ENCODE measurements around the gene SUPT5H. TPM values are rescaled to one million over a fixed set of nuclear protein-coding genes. Genes with fewer than 3 reads are reported as not detected.

Gene SUPT5H
- total and polyA plus RNA-seq, 2 of the 8 experiments (the other 6 are each of a cell fraction or from before 2014, with no cell fraction given) = 77.8 to 111 TPM

DNA sequence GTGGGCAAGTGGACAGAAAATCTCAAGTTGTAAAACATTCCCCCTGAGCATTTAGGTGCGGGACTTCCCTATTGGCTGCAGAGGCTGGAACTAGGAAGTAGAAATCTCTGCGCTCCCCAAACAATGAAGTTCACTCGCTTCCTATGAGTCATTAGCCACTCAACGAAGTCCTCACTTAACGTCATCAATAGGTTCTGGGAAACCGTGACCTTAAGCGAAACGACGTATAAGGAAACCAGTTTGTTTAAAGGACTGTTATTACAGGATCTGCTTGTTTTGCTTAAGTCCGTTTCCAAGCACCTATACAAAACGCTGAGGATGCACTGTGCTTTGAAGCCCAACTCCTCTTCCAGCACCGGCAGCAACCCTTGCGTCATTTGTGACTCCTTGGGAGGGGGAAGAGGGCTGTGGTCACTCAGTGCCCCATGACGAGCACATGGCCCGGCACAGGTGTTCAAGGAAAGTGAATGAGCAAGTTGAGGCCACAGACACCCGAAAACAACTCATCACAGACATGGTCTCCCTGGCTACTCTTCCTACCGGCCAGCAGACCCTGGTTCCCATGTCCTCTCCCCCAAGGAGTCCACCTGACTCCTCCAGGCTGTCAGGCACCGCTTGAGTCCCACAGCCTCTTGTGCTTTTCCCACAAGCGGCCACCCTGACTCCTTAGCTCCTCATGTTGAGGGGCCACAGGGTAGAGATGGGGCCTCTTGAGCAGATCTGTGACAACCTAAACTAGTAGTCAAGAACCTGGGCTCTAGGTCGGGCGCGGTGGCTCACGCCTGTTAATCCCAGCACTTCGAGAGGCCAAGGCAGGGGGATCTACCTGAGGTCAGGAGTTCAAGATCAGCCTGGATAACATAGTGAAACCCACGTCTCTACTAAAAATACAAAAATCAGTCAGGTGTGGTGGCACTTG lies 14.4 kb upstream of the SUPT5H start:
- H3K23me2 ChIP-seq (ENCODE audit: low read depth, low read length) = peaks cover 2% of the 10 kb centered on the region
- no peak overlapping the region for H3K23ac ChIP-seq (ENCODE audit: insufficient read length)
- H3K14ac ChIP-seq (ENCODE audit: insufficient read length) = no peak overlapping the region
- H2BK5ac ChIP-seq (ENCODE audit: low read depth, low read length) = peak overlapping the region; percentile 86
- no peak for FAIRE-seq
- H2BK120ac ChIP-seq (replicated peaks; ENCODE audit: low read depth, low read length) = no peak overlapping the region
- DNase-seq (ENCODE audit: low read depth in 1 of 2, low spot score in 2 of 2) = peak in 1 of 2 experiments; percentile 60
- peaks cover 7 to 20% of the 10 kb centered on the region in 2 experiments; a peak in 3 of 4 replicates for H3K79me2 ChIP-seq (ENCODE audit: control insufficient read depth in 1 of 2, insufficient read depth in 2 of 2, low read length in 2 of 2)
- peaks cover 2 to 18% of the 10 kb centered on the region in 2 experiments for H4K20me1 ChIP-seq (replicated peaks in 1 of 2; ENCODE audit: control insufficient read depth in 1 of 2, insufficient read depth in 2 of 2, low read length in 2 of 2)
- ChIA-PET POLR2A (ENCODE audit: partially characterized antibody) (interaction anchor here (0.6 to 47.8 kb wide), 6 partner anchors 7 to 132 kb away, joined by 3 to 1154 read pairs (median 92); partner anchors contain the start of genes PLEKHG2, RPS16, SUPT5H and ZFP36), CTCF (ENCODE audit: partially characterized antibody) (interaction anchor here (0.6 kb wide), 2 partner anchors 26 to 588 kb away, joined by 3 to 4 read pairs; no protein-coding TSS in a partner anchor)
- 88% methylated on average over 25 of the region's 25 CpGs; no CpG with 5 or more reads in 1 of the 2 experiments for WGBS, 2 experiments (ENCODE audit: extremely low coverage in 1 of 2, insufficient coverage in 1 of 2, insufficient read length in 1 of 2, insufficient replicate concordance in 2 of 2, low coverage in 1 of 2, low lambda C conversion rate in 2 of 2, missing lambda C conversion rate in 1 of 2)
- no peak overlapping the region for H3K4me3 ChIP-seq (ENCODE audit: extremely low read depth in 1 of 4, insufficient read depth in 2 of 4, low read depth in 3 of 4, low read length in 4 of 4)
- H3K4me2 ChIP-seq (ENCODE audit: insufficient read depth in 1 of 2, low read depth in 2 of 2, low read length in 2 of 2) = no peak overlapping the region
- H3K36me3 ChIP-seq (ENCODE audit: control insufficient read depth in 2 of 4, insufficient read depth in 4 of 4, low read length in 3 of 4) = peaks cover 21 to 30% (median 25%) of the 10 kb centered on the region in 4 experiments
- H2BK20ac ChIP-seq (ENCODE audit: low read length) = peak overlapping the region; percentile 82; the same call in 1 of the 2 replicates
- no peak overlapping the region for H3K4ac ChIP-seq (replicated peaks; ENCODE audit: insufficient read length, low read depth, low read length)
- peak overlapping the region; percentile 87 for H4K8ac ChIP-seq (ENCODE audit: extremely low read depth, insufficient read depth, low read length)
- H3K27me3 ChIP-seq (replicated peaks in 1 of 4; ENCODE audit: control insufficient read depth in 3 of 4, extremely low read depth in 1 of 4, insufficient read depth in 3 of 4, low read length in 3 of 4) = no peaks in the 10 kb centered on the region; a peak in 1 of 7 replicates
- H3K4me1 ChIP-seq (replicated peaks in 1 of 4; ENCODE audit: control insufficient read depth in 3 of 4, insufficient read depth in 4 of 4, low read length in 3 of 4) = peaks cover 5 to 23% (median 13%) of the 10 kb centered on the region in 4 experiments
- no peak overlapping the region for H2AFZ ChIP-seq (ENCODE audit: low read length)
- peak overlapping the region; percentile 1 for H2BK12ac ChIP-seq (ENCODE audit: low read depth, low read length)
- H3K79me1 ChIP-seq (ENCODE audit: low read depth, low read length) = peaks cover 8% of the 10 kb centered on the region
- no peaks in the 10 kb centered on the region for H3K9me3 ChIP-seq (ENCODE audit: insufficient read depth in 2 of 2, low read depth in 1 of 2, low read length in 1 of 2)
- H2AK5ac ChIP-seq (ENCODE audit: low read depth, low read length) = peak overlapping the region; percentile 2; the same call in 1 of the 2 replicates
- peak overlapping the region; percentile 19; the same call in 1 of the 2 replicates for H3K18ac ChIP-seq (ENCODE audit: extremely low read depth, low read length)
- H2BK15ac ChIP-seq (ENCODE audit: low read length) = 0 out of 2 replicates have a peak overlapping the region, but pooled peaks have one; percentile 55
- no peak overlapping the region for H4K5ac ChIP-seq (ENCODE audit: insufficient read length, low read depth, low read length)
- peak overlapping the region; percentile 50 for H3K27ac ChIP-seq (ENCODE audit: low read depth, low read length)
- no peak overlapping the region; a peak in 1 of 7 replicates for H3K9ac ChIP-seq (replicated peaks in 1 of 4; ENCODE audit: extremely low read depth in 1 of 4, low read depth in 3 of 4, low read length in 3 of 4)
- no peak overlapping the region for H3K56ac ChIP-seq (replicated peaks; ENCODE audit: insufficient read length, low read depth, low read length)
- peak overlapping the region; percentile 35 for H4K91ac ChIP-seq (replicated peaks; ENCODE audit: insufficient read length, low read length)
- peak; percentile 25; the same call in 1 of the 2 replicates for TF ChIP-seq CEBPB (IDR thresholded peaks at IDR 0.05; ENCODE audit: low read depth, low read length)
- TF ChIP-seq POLR2A (IDR thresholded peaks at IDR 0.05; ENCODE audit: control extremely low read depth in 1 of 2, low read depth in 2 of 2, low read length in 2 of 2) = peak; percentile 39 to 77
- TF ChIP-seq, protein P1, sequence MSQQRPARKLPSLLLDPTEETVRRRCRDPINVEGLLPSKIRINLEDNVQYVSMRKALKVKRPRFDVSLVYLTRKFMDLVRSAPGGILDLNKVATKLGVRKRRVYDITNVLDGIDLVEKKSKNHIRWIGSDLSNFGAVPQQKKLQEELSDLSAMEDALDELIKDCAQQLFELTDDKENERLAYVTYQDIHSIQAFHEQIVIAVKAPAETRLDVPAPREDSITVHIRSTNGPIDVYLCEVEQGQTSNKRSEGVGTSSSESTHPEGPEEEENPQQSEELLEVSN (IDR thresholded peaks at IDR 0.05) = peak; percentile 72
- no peak for TF ChIP-seq FOSL1 (IDR thresholded peaks at IDR 0.05; ENCODE audit: insufficient read depth, low read depth, low read length)
- TF ChIP-seq MAX (IDR thresholded peaks at IDR 0.05) = peak; percentile 80
- peak; percentile 37 for TF ChIP-seq TAF7 (optimal IDR thresholded peaks at IDR 0.05; ENCODE audit: borderline replicate concordance, low read depth, low read length)
- TF ChIP-seq POLR2AphosphoS5 (IDR thresholded peaks at IDR 0.05; ENCODE audit: low read depth, low read length) = peak; percentile 71; the same call in 1 of the 2 replicates

Data from H1 (cell line).